ENCODE measurements around the gene PCLAF.
A peak's percentile ranks its signal among the peaks of the same experiment; 100 is the strongest.

PCLAF gene, protein sequence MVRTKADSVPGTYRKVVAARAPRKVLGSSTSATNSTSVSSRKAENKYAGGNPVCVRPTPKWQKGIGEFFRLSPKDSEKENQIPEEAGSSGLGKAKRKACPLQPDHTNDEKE

DNA sequence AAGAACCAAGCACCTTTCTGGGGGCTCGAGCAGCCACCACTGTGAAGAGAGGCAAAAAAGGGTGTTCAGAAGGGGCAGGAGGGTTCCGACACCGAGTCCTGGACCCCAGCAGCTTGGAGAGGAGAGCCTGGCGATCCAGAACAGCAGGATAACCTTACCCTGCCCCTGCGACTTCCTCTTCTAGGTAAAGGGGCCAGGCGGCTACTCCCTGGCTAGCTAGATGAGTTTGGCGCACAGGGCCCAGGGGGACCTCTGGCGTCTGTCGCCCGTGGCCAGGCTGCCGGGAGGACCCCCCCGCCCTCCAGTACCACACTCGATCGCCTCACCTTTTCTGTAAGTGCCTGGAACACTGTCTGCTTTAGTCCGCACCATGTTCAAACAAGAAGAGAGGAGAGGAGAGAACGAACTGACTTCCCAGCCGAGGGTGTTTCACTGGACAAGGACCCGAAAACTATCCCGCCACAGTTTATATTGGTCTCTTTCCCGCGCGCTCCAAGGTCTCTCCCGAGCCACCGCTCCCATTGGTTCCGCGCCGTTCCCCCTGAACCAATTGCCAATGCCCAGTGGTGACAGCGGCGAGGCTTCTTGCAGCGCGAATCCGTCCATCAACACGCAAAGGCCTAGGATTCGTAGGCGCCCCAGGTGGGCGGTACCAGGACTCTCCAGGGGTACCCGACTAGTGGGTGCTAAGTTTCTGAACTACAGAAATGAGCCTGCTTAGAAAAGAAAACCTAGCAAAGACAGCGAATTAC, at the start of gene PCLAF:
Gene PCLAF, minus strand, starts transcription at position 442 of the 752 bp plus-strand sequence. Its CDS starts 70 bp downstream, at position 372.
- H3K27me3 ChIP-seq (ENCODE audit: insufficient read depth, low read length) = no peaks in the 10 kb centered on the region
- H3K4me1 ChIP-seq (ENCODE audit: control insufficient read depth, insufficient read depth, low read length, unreplicated experiment) = peaks cover 11% of the 10 kb centered on the region
- no peaks in the 10 kb centered on the region for H3K36me3 ChIP-seq (ENCODE audit: insufficient read depth, low read length)
- H2AFZ ChIP-seq (ENCODE audit: low read length, unreplicated experiment) = peak within 1 kb of the TSS; percentile 83
- H3K4me3 ChIP-seq (ENCODE audit: low read depth, low read length) = peak within 1 kb of the TSS; percentile 85
- no peak within 1 kb of the TSS for H3K27ac ChIP-seq (ENCODE audit: low read depth, low read length)
- H3K79me2 ChIP-seq (ENCODE audit: control insufficient read depth, insufficient read depth, low read length, unreplicated experiment) = peaks cover 17% of the 10 kb centered on the region

DNA sequence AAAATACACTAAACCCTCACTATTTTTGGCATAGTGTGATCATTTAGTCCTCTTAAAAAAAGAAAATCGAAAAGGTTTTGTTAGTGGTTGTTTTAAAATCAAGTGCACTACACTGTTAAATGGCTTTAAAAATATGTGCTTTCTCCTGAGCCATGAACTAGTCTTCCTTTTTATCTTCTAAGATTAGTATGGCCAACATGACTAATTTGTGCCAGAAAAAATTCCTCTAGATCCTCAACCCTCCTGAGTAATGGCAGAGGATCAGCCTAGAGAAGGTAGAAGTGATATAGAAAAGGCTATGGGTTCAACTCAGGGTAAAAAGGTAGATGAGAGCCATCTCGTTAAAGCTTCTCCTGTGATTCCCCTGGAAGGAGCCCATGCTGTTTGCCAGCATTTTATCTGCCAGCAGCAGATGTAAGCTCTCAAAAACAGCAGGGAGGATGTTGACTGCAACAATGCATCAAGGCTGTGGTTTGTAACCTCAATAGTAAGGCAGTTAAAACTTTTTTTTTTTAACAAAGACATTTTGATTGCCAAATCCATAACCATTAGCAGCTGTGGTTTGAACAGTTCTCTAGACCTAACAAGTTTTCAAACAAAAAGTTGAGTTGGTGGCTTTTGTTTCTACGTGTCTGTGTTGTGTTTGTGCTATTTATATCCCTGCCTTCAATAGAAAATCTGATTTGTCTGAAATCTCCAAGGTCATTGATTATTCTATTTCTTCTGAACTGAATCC, 48.9 kb upstream of the PCLAF start:
- Histone ChIP-seq H2AFZ (ENCODE audit: low read length, unreplicated experiment) (no peak overlapping the region), H3K4me3 (ENCODE audit: low read depth, low read length) (no peak overlapping the region), H3K79me2 (ENCODE audit: control insufficient read depth, insufficient read depth, low read length, unreplicated experiment) (no peaks in the 10 kb centered on the region), H3K4me1 (ENCODE audit: control insufficient read depth, insufficient read depth, low read length, unreplicated experiment) (peaks cover 20% of the 10 kb centered on the region), H3K27me3 (ENCODE audit: insufficient read depth, low read length) (no peaks in the 10 kb centered on the region), H3K27ac (ENCODE audit: low read depth, low read length) (peak overlapping the region; percentile 56), H3K36me3 (ENCODE audit: insufficient read depth, low read length) (peaks cover 5% of the 10 kb centered on the region)

DNA sequence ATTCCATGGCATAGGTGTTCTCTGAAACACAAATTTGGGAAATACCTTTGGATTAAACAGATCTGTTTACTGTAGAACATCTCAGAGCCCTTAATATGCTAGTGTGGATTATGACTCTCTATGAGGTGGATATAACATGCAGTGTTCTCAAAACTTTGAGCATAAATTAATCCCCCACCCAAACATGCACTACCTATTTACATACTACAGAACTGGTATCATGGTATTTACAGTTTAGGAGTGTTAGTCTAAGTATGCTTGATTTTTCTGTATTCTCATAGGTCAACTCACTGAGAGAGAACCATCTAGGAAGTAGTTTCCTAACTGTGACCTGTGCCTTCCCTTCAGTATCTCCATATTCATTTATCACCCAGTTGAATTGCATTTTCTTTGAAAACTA, 48.2 kb upstream of the PCLAF start:
- H3K27ac ChIP-seq (ENCODE audit: low read depth, low read length) = peak overlapping the region; percentile 56
- H3K27me3 ChIP-seq (ENCODE audit: insufficient read depth, low read length) = no peaks in the 10 kb centered on the region
- H2AFZ ChIP-seq (ENCODE audit: low read length, unreplicated experiment) = no peak overlapping the region
- H3K4me3 ChIP-seq (ENCODE audit: low read depth, low read length) = no peak overlapping the region
- peaks cover 6% of the 10 kb centered on the region for H3K36me3 ChIP-seq (ENCODE audit: insufficient read depth, low read length)
- no peaks in the 10 kb centered on the region for H3K79me2 ChIP-seq (ENCODE audit: control insufficient read depth, insufficient read depth, low read length, unreplicated experiment)
- peaks cover 20% of the 10 kb centered on the region for H3K4me1 ChIP-seq (ENCODE audit: control insufficient read depth, insufficient read depth, low read length, unreplicated experiment)

DNA sequence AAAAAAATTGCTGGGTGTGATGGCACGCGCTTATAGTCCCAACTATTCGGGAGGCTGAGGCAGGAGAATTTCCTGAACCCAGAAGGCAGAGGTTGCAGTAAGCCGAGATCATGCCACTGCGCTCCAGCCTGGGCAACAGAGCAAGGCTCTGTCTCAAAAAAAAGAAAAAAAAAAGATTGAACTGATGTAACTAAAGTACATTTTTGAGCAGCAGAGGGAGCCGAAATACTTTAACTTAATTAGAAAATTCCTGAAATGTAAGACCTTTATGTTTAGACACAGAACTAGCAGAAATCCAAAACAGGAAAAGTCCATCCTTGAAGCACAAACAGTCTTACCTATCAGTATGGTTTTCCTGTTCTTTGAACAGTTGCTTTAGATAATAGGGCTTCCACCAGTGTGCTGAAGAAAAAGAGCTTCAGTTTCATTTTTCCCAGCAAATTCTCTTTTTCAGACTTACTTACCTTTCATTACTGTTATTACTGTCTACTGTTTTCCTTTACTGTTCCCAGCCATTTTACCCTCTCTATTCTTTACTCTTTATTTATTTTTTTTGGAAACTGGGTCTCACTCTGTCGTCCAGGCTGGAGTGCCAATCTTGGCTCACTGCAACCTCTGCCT, 45.7 kb upstream of the PCLAF start:
- no peaks in the 10 kb centered on the region for H3K79me2 ChIP-seq (ENCODE audit: control insufficient read depth, insufficient read depth, low read length, unreplicated experiment)
- peaks cover 20% of the 10 kb centered on the region for H3K4me1 ChIP-seq (ENCODE audit: control insufficient read depth, insufficient read depth, low read length, unreplicated experiment)
- H3K4me3 ChIP-seq (ENCODE audit: low read depth, low read length) = no peak overlapping the region
- no peaks in the 10 kb centered on the region for H3K27me3 ChIP-seq (ENCODE audit: insufficient read depth, low read length)
- H3K36me3 ChIP-seq (ENCODE audit: insufficient read depth, low read length) = peaks cover 21% of the 10 kb centered on the region
- no peak overlapping the region for H3K27ac ChIP-seq (ENCODE audit: low read depth, low read length)
- no peak overlapping the region for H2AFZ ChIP-seq (ENCODE audit: low read length, unreplicated experiment)

DNA sequence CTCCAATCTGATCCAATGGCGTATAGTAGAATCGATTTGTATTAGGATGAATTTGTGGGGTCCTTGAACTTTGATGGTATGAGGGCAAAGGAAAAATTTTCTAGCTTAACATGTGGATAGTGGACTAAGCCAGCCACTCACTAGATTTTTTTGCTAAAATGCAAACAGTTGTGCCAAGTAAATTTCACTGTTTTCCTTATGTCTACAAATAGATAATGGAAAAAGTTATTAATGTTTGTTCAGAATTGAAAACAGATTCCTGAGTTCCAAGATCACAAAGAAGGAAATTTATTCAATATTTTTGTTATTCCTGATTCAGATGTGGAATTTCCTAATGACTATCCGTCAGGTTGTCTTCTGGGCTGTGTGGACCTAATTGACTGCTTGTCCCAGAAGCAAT, 44.0 kb upstream of the PCLAF start:
- no peak overlapping the region for H3K4me3 ChIP-seq (ENCODE audit: low read depth, low read length)
- peaks cover 18% of the 10 kb centered on the region; the same call in 1 of the 2 replicates for H3K36me3 ChIP-seq (ENCODE audit: insufficient read depth, low read length)
- peaks cover 11% of the 10 kb centered on the region for H3K4me1 ChIP-seq (ENCODE audit: control insufficient read depth, insufficient read depth, low read length, unreplicated experiment)
- no peaks in the 10 kb centered on the region for H3K79me2 ChIP-seq (ENCODE audit: control insufficient read depth, insufficient read depth, low read length, unreplicated experiment)
- no peak overlapping the region for H3K27ac ChIP-seq (ENCODE audit: low read depth, low read length)
- no peaks in the 10 kb centered on the region for H3K27me3 ChIP-seq (ENCODE audit: insufficient read depth, low read length)
- no peak overlapping the region for H2AFZ ChIP-seq (ENCODE audit: low read length, unreplicated experiment)

DNA sequence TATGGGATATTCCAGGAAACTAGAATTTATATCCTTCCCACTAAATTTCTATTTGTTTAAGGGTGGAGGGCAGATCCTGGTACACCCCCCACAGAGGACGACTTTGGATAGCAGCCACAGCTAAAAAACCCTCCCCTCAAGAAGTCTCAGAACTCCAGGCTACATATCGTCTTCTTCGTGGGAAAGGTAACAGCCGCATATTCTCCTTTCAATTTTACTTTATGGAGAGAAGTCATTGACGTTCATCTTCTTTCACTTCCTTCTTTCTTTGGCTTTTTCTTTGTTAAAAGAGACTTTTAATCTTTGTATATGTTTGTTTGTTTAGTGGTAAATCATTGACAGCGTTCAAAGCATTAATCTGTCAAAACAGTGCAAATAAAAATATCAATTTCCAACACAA, 42.7 kb upstream of the PCLAF start:
- no peaks in the 10 kb centered on the region for H3K79me2 ChIP-seq (ENCODE audit: control insufficient read depth, insufficient read depth, low read length, unreplicated experiment)
- no peaks in the 10 kb centered on the region for H3K4me1 ChIP-seq (ENCODE audit: control insufficient read depth, insufficient read depth, low read length, unreplicated experiment)
- peaks cover 18% of the 10 kb centered on the region; the same call in 1 of the 2 replicates for H3K36me3 ChIP-seq (ENCODE audit: insufficient read depth, low read length)
- H3K27ac ChIP-seq (ENCODE audit: low read depth, low read length) = no peak overlapping the region
- no peak overlapping the region for H2AFZ ChIP-seq (ENCODE audit: low read length, unreplicated experiment)
- no peaks in the 10 kb centered on the region for H3K27me3 ChIP-seq (ENCODE audit: insufficient read depth, low read length)
- H3K4me3 ChIP-seq (ENCODE audit: low read depth, low read length) = no peak overlapping the region

DNA sequence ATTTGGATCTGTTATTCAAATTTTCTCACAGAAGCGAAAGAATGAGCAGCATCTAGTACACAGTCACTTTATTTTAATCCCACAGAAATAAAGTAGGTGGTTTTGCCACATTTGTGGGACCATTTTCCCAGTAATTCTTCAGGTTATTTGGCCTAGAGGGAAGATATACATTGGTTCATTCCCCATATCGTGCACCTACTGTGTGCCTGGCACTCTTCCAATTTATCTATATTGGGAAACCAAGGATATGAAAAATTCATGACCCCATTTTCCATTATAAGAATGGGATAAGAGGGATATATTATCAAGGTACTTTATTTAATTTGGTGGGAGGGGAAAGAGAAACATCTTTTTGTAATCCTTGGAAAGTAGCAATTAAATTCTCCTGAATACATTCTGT, 41.5 kb upstream of the PCLAF start:
- H3K27ac ChIP-seq (ENCODE audit: low read depth, low read length) = no peak overlapping the region
- no peak overlapping the region for H2AFZ ChIP-seq (ENCODE audit: low read length, unreplicated experiment)
- no peaks in the 10 kb centered on the region for H3K4me1 ChIP-seq (ENCODE audit: control insufficient read depth, insufficient read depth, low read length, unreplicated experiment)
- peaks cover 18% of the 10 kb centered on the region for H3K36me3 ChIP-seq (ENCODE audit: insufficient read depth, low read length)
- H3K27me3 ChIP-seq (ENCODE audit: insufficient read depth, low read length) = no peaks in the 10 kb centered on the region
- H3K4me3 ChIP-seq (ENCODE audit: low read depth, low read length) = no peak overlapping the region
- no peaks in the 10 kb centered on the region for H3K79me2 ChIP-seq (ENCODE audit: control insufficient read depth, insufficient read depth, low read length, unreplicated experiment)

DNA sequence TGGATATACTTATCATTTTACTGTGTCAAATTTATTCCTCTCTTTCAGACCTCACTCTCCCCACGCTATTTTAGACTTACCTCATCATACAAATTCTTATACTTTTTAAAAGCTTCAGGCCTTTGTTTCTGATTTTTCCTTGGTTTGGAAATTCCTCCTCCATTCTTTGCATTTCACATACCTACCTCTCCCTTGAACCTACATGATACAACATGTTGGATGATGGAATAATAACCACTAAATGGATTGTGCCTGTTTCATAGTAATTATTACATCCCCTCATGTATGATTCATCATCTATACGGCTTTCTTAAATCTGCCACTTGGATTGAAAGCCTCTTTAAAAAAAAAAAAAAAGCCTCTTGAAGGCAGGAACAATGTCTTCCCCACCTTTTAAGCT, 31.0 kb upstream of the PCLAF start:
- no peak overlapping the region for H3K27ac ChIP-seq (ENCODE audit: low read depth, low read length)
- H3K36me3 ChIP-seq (ENCODE audit: insufficient read depth, low read length) = peaks cover 34% of the 10 kb centered on the region
- no peaks in the 10 kb centered on the region for H3K79me2 ChIP-seq (ENCODE audit: control insufficient read depth, insufficient read depth, low read length, unreplicated experiment)
- no peaks in the 10 kb centered on the region for H3K4me1 ChIP-seq (ENCODE audit: control insufficient read depth, insufficient read depth, low read length, unreplicated experiment)
- no peaks in the 10 kb centered on the region for H3K27me3 ChIP-seq (ENCODE audit: insufficient read depth, low read length)
- no peak overlapping the region for H3K4me3 ChIP-seq (ENCODE audit: low read depth, low read length)
- no peak overlapping the region for H2AFZ ChIP-seq (ENCODE audit: low read length, unreplicated experiment)

DNA sequence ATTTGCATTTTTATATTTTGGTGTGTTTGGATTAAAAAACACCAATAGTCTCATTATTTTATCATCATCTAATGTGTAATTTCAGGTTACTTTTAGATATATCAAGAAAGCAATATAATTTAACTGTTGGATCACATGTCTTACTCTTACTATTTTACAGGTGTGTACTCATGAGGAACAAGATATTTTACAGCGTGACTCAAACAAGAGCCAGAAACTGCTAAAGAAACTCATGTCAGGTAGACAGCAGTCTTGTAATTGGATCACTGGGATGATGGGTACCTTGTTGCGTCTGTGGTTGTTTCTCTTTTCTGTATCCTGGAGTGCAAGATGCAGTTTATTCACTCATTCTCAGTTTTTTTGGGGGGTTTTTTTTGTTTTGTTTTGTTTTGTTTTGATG, 19.3 kb upstream of the PCLAF start:
- Histone ChIP-seq H3K4me1 (ENCODE audit: control insufficient read depth, insufficient read depth, low read length, unreplicated experiment) (peaks cover 2% of the 10 kb centered on the region), H3K4me3 (ENCODE audit: low read depth, low read length) (no peak overlapping the region), H2AFZ (ENCODE audit: low read length, unreplicated experiment) (no peak overlapping the region), H3K27ac (ENCODE audit: low read depth, low read length) (no peak overlapping the region), H3K79me2 (ENCODE audit: control insufficient read depth, insufficient read depth, low read length, unreplicated experiment) (peaks cover 2% of the 10 kb centered on the region), H3K36me3 (ENCODE audit: insufficient read depth, low read length) (peaks cover 28% of the 10 kb centered on the region), H3K27me3 (ENCODE audit: insufficient read depth, low read length) (no peaks in the 10 kb centered on the region)

DNA sequence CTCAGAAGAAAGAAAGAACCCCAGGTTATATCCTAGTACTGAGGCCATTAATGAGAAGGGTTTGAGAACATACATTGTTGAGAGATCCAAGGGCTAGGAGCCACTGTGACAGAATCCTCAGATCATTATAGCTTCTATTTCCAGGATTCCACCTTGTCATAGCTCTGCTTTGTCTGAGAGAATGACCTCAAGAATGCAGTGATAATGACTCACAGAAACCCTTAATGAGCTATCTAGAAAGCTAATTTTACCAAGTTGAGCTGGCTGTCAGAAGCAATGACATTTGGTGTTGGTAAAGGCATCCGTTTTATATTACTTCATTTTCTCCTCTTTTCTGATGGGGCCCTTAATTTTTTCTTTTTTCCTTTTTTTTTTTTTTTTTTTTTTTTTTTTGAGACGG, 17.3 kb upstream of the PCLAF start:
- Histone ChIP-seq H3K27ac (ENCODE audit: low read depth, low read length) (no peak overlapping the region), H3K36me3 (ENCODE audit: insufficient read depth, low read length) (peaks cover 21% of the 10 kb centered on the region), H3K27me3 (ENCODE audit: insufficient read depth, low read length) (no peaks in the 10 kb centered on the region), H3K4me1 (ENCODE audit: control insufficient read depth, insufficient read depth, low read length, unreplicated experiment) (peaks cover 6% of the 10 kb centered on the region), H3K79me2 (ENCODE audit: control insufficient read depth, insufficient read depth, low read length, unreplicated experiment) (no peaks in the 10 kb centered on the region), H3K4me3 (ENCODE audit: low read depth, low read length) (no peak overlapping the region), H2AFZ (ENCODE audit: low read length, unreplicated experiment) (no peak overlapping the region)
